GM21529 (cell line): ENCODE results near the gene PIEZO1.
"Not testable (repeated sequence)": the region's sequence is repeated elsewhere in the genome, so short reads cannot be mapped to it uniquely, and the experiment has no call there.

Source experiments
- ATAC-seq: cut with Tn5 transposase; IDR thresholded peaks from one replicate; pipeline ENCODE4 v1.9.1; 2021; ENCODE audit not compliant: unreplicated experiment

Gene PIEZO1

GRCh38 chr16:88785106-88785924 lies at the start of gene PIEZO1:
TSS of gene PIEZO1 (minus strand) at chr16:88785220. CDS start at chr16:88784964, 256 bp downstream.
- ATAC-seq = no peak

GRCh38 chr16:88834670-88835069 lies 49.6 kb upstream of the PIEZO1 start:
- no peak for ATAC-seq

GRCh38 chr16:88833086-88833485 lies 48.1 kb upstream of the PIEZO1 start:
- ATAC-seq = no peak

GRCh38 chr16:88831838-88832237 lies 46.8 kb upstream of the PIEZO1 start:
- no peak for ATAC-seq

- ATAC-seq = no peak
Observed at GRCh38 chr16:88830783-88831182, 45.8 kb upstream of the PIEZO1 start.

GRCh38 chr16:88830258-88830657 lies 45.2 kb upstream of the PIEZO1 start:
- ATAC-seq = no peak

GRCh38 chr16:88828711-88829110 lies 43.7 kb upstream of the PIEZO1 start:
- no peak for ATAC-seq

GRCh38 chr16:88827727-88828126 lies 42.7 kb upstream of the PIEZO1 start:
- no peak for ATAC-seq

GRCh38 chr16:88826070-88826840 lies 41.2 kb upstream of the PIEZO1 start:
- ATAC-seq = no peak

GRCh38 chr16:88825146-88825545 lies 40.1 kb upstream of the PIEZO1 start:
- no peak for ATAC-seq

- ATAC-seq = no peak
Observed at GRCh38 chr16:88824256-88825077, 39.4 kb upstream of the PIEZO1 start.

- not testable (repeated sequence) for ATAC-seq
Observed at GRCh38 chr16:88823646-88824045, 38.6 kb upstream of the PIEZO1 start.

GRCh38 chr16:88822281-88823040 lies 37.4 kb upstream of the PIEZO1 start:
- ATAC-seq = no peak

GRCh38 chr16:88821168-88821850 lies 36.3 kb upstream of the PIEZO1 start:
- no peak for ATAC-seq

- ATAC-seq = no peak
Observed at GRCh38 chr16:88820385-88821025, 35.5 kb upstream of the PIEZO1 start.

- ATAC-seq = no peak
Observed at GRCh38 chr16:88819126-88819525, 34.1 kb upstream of the PIEZO1 start.

GRCh38 chr16:88818575-88818874 lies 33.5 kb upstream of the PIEZO1 start:
- ATAC-seq = no peak

- ATAC-seq = no peak
Observed at GRCh38 chr16:88817785-88818574, 33.0 kb upstream of the PIEZO1 start.
